Glutamatergic neuron (in vitro differentiated cells): Measurements from ENCODE around the gene CAMTA1. TPM values are rescaled to one million over a fixed set of nuclear protein-coding genes. Genes with fewer than 3 reads are reported as not detected.

Experiments used
- DNase-seq: peaks from one replicate; pipeline ENCODE4 v3.0.0; 2022
- H3K27ac Mint-ChIP-seq: one replicate; pipeline ENCODE4 v1.8.0; 2020; ENCODE audit warnings: mild to moderate bottlenecking, mixed read lengths, inconsistent platforms; ENCODE audit not compliant: unreplicated experiment
- H3K27me3 Mint-ChIP-seq: one replicate; pipeline ENCODE4 v1.8.0; 2020; ENCODE audit warnings: mild to moderate bottlenecking, moderate library complexity, mixed read lengths, inconsistent platforms; ENCODE audit not compliant: unreplicated experiment
- H3K36me3 Mint-ChIP-seq: one replicate; pipeline ENCODE4 v1.8.0; 2020; ENCODE audit warnings: mild to moderate bottlenecking, mixed read lengths, inconsistent platforms; ENCODE audit not compliant: unreplicated experiment
- H3K4me1 Mint-ChIP-seq: one replicate; pipeline ENCODE4 v1.8.0; 2020; ENCODE audit warnings: mild to moderate bottlenecking, low read depth, mixed read lengths, inconsistent platforms; ENCODE audit not compliant: unreplicated experiment
- H3K4me3 Mint-ChIP-seq: one replicate; pipeline ENCODE4 v1.8.0; 2020; ENCODE audit warnings: mild to moderate bottlenecking, mixed read lengths, inconsistent platforms; ENCODE audit not compliant: unreplicated experiment
- H3K9me3 Mint-ChIP-seq: one replicate; pipeline ENCODE4 v1.8.0; 2020; ENCODE audit warnings: mild to moderate bottlenecking, moderate library complexity, mixed read lengths, inconsistent platforms; ENCODE audit not compliant: unreplicated experiment
- total RNA-seq: library from RNA; stranded (reverse); fragmentation: NEBNext Ultra II Directional; extraction: Animal tissue kit (Norgen Biotek cat#: 25700); gene quantifications from one replicate; pipeline ENCODE4 v1.2.1, GENCODE V29; 2021; ENCODE audit not compliant: unreplicated experiment
- TF ChIP-seq, protein P1 (sequence below): fragments of 200-600 bp; sonication (generic); IDR thresholded peaks from one replicate; pipeline ENCODE4 v1.5.0; 2021; ENCODE audit not compliant: partially characterized antibody, unreplicated experiment

Gene CAMTA1
- total RNA-seq, 1 donor from 2014 or later: 77.2 TPM

DNA sequence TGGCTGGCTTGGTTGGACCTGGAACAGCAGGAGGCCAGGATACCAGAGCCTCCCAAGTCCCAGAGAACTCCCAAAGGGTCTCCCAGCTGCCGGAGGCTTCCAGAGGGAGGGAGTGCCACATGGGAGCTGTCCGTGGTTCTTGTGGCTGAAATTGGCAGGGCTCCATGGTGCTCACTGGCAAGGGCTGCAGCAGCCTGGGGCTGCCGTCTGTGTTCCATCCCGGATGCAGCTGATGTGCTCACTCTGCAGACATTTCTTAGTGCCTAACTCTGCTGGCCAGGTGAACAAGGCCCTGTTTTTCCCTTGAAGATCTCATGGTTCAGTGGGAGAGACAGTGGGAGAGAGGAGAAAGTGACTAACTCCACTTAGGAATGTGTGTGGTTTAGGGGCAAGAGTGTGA, 261.1 kb downstream of the CAMTA1 start:
- Mint-ChIP-seq H3K36me3 (peaks cover 4% of the 10 kb centered on the region), H3K4me3 (no peak overlapping the region), H3K27ac (no peak overlapping the region), H3K9me3 (no peaks in the 10 kb centered on the region), H3K27me3 (peaks cover 8% of the 10 kb centered on the region), H3K4me1 (peaks cover 42% of the 10 kb centered on the region)
- no peak for DNase-seq
- TF ChIP-seq, protein P1, sequence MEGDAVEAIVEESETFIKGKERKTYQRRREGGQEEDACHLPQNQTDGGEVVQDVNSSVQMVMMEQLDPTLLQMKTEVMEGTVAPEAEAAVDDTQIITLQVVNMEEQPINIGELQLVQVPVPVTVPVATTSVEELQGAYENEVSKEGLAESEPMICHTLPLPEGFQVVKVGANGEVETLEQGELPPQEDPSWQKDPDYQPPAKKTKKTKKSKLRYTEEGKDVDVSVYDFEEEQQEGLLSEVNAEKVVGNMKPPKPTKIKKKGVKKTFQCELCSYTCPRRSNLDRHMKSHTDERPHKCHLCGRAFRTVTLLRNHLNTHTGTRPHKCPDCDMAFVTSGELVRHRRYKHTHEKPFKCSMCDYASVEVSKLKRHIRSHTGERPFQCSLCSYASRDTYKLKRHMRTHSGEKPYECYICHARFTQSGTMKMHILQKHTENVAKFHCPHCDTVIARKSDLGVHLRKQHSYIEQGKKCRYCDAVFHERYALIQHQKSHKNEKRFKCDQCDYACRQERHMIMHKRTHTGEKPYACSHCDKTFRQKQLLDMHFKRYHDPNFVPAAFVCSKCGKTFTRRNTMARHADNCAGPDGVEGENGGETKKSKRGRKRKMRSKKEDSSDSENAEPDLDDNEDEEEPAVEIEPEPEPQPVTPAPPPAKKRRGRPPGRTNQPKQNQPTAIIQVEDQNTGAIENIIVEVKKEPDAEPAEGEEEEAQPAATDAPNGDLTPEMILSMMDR: no peak

DNA sequence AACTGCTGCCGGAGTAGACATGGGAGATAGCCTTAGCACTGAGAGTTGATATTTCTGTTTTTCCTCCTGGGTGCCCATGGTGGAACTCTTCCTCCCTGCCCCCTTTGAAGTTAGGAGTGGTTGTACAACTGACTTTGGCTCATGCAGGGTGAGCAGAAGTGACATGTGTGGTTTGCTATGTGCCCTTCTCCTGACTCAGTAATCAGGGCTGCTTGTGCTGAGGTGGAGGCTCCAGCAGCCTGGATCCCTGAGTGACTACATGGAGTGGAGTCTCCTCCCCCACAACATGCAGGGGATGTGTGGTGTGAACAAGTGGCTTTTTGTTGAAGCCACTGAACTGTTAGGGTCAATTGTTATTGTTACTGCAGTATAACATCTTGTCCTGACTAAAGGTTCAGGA, 261.6 kb downstream of the CAMTA1 start:
- peaks cover 8% of the 10 kb centered on the region for H3K27me3 Mint-ChIP-seq

DNA sequence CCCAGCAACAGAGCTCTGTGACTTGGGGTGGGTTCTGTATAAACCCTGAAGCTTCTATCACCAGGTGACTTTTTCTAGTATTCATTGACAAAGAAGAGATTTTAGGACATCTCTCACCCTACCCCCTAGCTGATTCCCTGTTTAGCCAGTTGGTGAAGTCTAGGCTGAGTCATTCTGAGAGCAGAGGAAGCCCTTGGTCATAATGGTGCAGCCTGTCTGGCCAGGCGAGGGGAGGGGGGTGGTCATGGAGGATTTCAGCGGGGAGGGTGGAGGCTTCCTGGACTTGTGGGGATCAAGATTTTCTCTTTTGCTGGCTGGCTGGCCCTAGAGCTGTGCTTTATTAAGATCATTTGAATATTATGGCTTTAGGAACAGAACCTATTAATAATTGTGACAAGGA, 262.6 kb downstream of the CAMTA1 start:
- TF ChIP-seq, protein P1: no peak
- no peaks in the 10 kb centered on the region for H3K9me3 Mint-ChIP-seq
- DNase-seq: no peak
- peak overlapping the region; percentile 32 for H3K4me3 Mint-ChIP-seq
- no peak overlapping the region for H3K27ac Mint-ChIP-seq
- H3K4me1 Mint-ChIP-seq: peaks cover 31% of the 10 kb centered on the region
- peaks cover 4% of the 10 kb centered on the region for H3K36me3 Mint-ChIP-seq
- peaks cover 9% of the 10 kb centered on the region for H3K27me3 Mint-ChIP-seq

More for the DNA sequence above, 261.6 kb downstream of the CAMTA1 start:
- TF ChIP-seq, protein P1: no peak
- no peaks in the 10 kb centered on the region for H3K9me3 Mint-ChIP-seq
- H3K27ac Mint-ChIP-seq: no peak overlapping the region
- no peak overlapping the region for H3K4me3 Mint-ChIP-seq
- peaks cover 4% of the 10 kb centered on the region for H3K36me3 Mint-ChIP-seq
- peaks cover 38% of the 10 kb centered on the region for H3K4me1 Mint-ChIP-seq
- DNase-seq: no peak

DNA sequence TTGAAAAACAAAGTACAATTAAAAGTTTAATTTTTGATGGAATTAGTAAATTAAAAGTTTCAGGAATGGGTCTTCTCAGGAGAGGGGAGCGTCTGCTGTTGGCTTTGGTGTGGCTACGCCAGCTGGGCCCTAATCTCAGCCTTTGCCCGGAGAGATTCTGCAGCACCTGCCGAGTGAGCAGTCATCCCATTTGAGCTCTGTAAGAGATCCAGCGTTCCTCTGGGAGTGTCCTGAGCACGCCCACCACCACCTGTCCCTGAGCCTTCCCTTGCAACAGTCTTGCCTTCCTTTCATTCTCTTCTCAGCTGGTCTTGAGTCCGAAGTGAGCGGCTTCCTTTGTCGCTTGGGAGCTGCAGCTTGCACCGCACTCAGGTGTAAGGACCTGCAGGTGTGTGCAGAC, 263.1 kb downstream of the CAMTA1 start:
- Mint-ChIP-seq H3K4me1 (peaks cover 28% of the 10 kb centered on the region), H3K27me3 (peaks cover 12% of the 10 kb centered on the region), H3K27ac (no peak overlapping the region), H3K9me3 (no peaks in the 10 kb centered on the region), H3K4me3 (no peak overlapping the region), H3K36me3 (peaks cover 4% of the 10 kb centered on the region)
- DNase-seq: no peak
- TF ChIP-seq, protein P1: no peak

DNA sequence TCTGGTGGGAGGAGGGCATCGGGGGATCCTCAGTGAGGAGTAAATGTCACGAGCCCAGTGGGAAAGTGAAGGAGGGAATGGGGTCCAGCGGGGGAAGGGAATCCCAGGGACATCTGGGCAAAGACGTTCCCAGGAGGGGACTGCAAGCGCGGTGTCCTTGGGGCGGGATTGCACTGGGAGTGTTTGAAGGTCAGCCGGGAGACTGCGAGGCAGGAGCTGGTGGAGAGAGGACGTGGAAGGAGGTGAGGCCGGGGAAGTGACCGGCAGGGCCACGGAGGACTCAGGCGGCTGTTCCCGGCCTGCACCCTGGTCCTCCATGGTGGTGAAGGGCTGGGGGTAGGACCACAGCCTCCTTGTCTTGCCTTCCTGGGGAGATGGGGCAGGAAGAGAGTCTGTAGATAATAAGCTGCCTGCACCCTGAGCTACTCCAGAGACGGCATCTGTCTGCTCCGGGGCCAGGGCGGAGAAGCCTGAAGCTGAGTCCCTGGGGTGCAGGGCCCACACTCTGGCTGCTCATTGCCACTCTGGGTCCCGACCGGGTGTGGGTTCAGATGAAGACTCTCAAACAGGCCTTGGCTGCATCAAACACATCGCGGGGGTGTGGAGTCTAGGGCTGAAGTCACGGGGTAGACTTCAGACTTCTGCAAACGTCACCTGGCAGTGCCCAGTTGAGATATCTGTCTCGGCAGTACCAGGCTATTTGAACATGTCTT, 264.8 kb downstream of the CAMTA1 start:
- H3K4me1 Mint-ChIP-seq: peaks cover 19% of the 10 kb centered on the region
- H3K4me3 Mint-ChIP-seq: peak overlapping the region; percentile 54
- no peak for DNase-seq
- no peak overlapping the region for H3K27ac Mint-ChIP-seq
- no peaks in the 10 kb centered on the region for H3K9me3 Mint-ChIP-seq
- H3K36me3 Mint-ChIP-seq: peaks cover 4% of the 10 kb centered on the region
- TF ChIP-seq, protein P1: no peak
- peaks cover 17% of the 10 kb centered on the region for H3K27me3 Mint-ChIP-seq
